Neural cell (in vitro differentiated cells): ENCODE results near the gene CD47. TPM values are rescaled to one million over a fixed set of nuclear protein-coding genes. Genes with fewer than 3 reads are reported as not detected.

Experiments
- H2AFZ ChIP-seq: fragments of 200-600, 300-800 bp; sonication (generic), shearing (Covaris generic); 2 replicates; pipeline ENCODE4 v1.6.0; 2014; ENCODE audit warnings: low read depth, mild to moderate bottlenecking, antibody characterized with exemption, low read length, moderate library complexity
- H3F3A ChIP-seq: fragments of 200-600 bp; shearing (Covaris generic); 2 replicates; pipeline ENCODE4 v1.6.1; 2016; ENCODE audit warnings: mild to moderate bottlenecking, moderate library complexity, mixed read lengths, antibody characterized with exemption, low read length; ENCODE audit not compliant: insufficient read depth, poor library complexity, severe bottlenecking
- H3K27ac ChIP-seq: fragments of 200-600, 300-800 bp; sonication (generic), shearing (Covaris generic); 2 replicates; pipeline ENCODE4 v1.5.1; 2014; ENCODE audit warnings: mild to moderate bottlenecking, low read length, moderate library complexity
- H3K27me3 ChIP-seq: fragments of 300-800, 200-600 bp; sonication (generic), shearing (Covaris generic); 2 replicates; pipeline ENCODE4 v1.6.0; 2014; ENCODE audit warnings: mild to moderate bottlenecking, low read depth, low read length, moderate library complexity; ENCODE audit not compliant: insufficient read depth
- H3K36me3 ChIP-seq: fragments of 300-800, 200-600 bp; sonication (generic), shearing (Covaris generic); 2 replicates; pipeline ENCODE4 v1.5.1; 2014; ENCODE audit warnings: mild to moderate bottlenecking, antibody characterized with exemption, low read length, moderate library complexity; ENCODE audit not compliant: insufficient read depth
- H3K4me2 ChIP-seq: fragments of 300-800, 200-600 bp; sonication (generic), shearing (Covaris generic); 2 replicates; pipeline ENCODE4 v1.6.0; 2014; ENCODE audit warnings: mild to moderate bottlenecking, low read length
- H3K4me3 ChIP-seq: fragments of 300-800, 200-600 bp; sonication (generic), shearing (Covaris generic); 2 replicates; pipeline ENCODE4 v1.5.1; 2014; ENCODE audit warnings: mild to moderate bottlenecking, low read length, moderate library complexity
- H3K79me2 ChIP-seq: fragments of 200-600 bp; shearing (Covaris generic); replicated peaks from 2 replicates; pipeline ENCODE4 v1.6.0; 2014; ENCODE audit warnings: mild to moderate bottlenecking, low read length, moderate library complexity; ENCODE audit not compliant: insufficient read depth
- H3K9ac ChIP-seq: fragments of 300-800, 200-600 bp; sonication (generic), shearing (Covaris generic); 2 replicates; pipeline ENCODE4 v1.6.1; 2016; ENCODE audit warnings: mild to moderate bottlenecking, low read length, mixed read lengths
- H3K9me2 ChIP-seq: fragments of 200-600 bp; shearing (Covaris generic); 2 replicates; pipeline ENCODE4 v1.6.1; 2016; ENCODE audit warnings: mild to moderate bottlenecking, low read length, mixed read lengths; ENCODE audit not compliant: insufficient read depth
- H3K9me3 ChIP-seq: fragments of 200-600, 300-800 bp; sonication (generic), shearing (Covaris generic); 2 replicates; pipeline ENCODE4 v1.6.1; 2016; ENCODE audit warnings: mild to moderate bottlenecking, mixed run types, low read length, moderate library complexity, mixed read lengths
- H4K20me1 ChIP-seq: fragments of 200-600 bp; shearing (Covaris generic); 2 replicates; pipeline ENCODE4 v1.6.1; 2016; ENCODE audit warnings: mild to moderate bottlenecking, mixed run types; ENCODE audit not compliant: insufficient read depth
- CTCF ChIP-seq: fragments of 450-650 bp; IDR thresholded peaks from 2 replicates; pipeline ENCODE4 v1.5.1; 2014; ENCODE audit warnings: antibody characterized with exemption, mild to moderate bottlenecking, moderate library complexity; ENCODE audit not compliant: poor library complexity, severe bottlenecking
- EP300 ChIP-seq: fragments of 450-650 bp; conservative IDR thresholded peaks from 2 replicates; pipeline ENCODE4 v1.6.1; 2014; ENCODE audit warnings: antibody characterized with exemption, mild to moderate bottlenecking, moderate library complexity; ENCODE audit not compliant: poor library complexity, severe bottlenecking
- EZH2 ChIP-seq: fragments of 200-600, 300-800 bp; shearing (Covaris generic), sonication (generic); IDR thresholded peaks from 2 replicates; pipeline ENCODE4 v1.6.1; 2014; ENCODE audit warnings: antibody characterized with exemption, low read length, borderline replicate concordance, mild to moderate bottlenecking; ENCODE audit not compliant: insufficient read depth, poor library complexity, severe bottlenecking
- MXI1 ChIP-seq: fragments of 450-650 bp; conservative IDR thresholded peaks from 2 replicates; pipeline ENCODE4 v1.6.1; 2014; ENCODE audit warnings: antibody characterized with exemption, mild to moderate bottlenecking; ENCODE audit not compliant: poor library complexity, severe bottlenecking
- POLR2AphosphoS5 ChIP-seq: IDR thresholded peaks from 2 replicates; pipeline ENCODE4 v1.6.1; 2012
- RAD21 ChIP-seq: fragments of 450-650 bp; conservative IDR thresholded peaks from 2 replicates; pipeline ENCODE4 v1.6.1; 2014; ENCODE audit warnings: antibody characterized with exemption, mild to moderate bottlenecking, moderate library complexity
- REST ChIP-seq: IDR thresholded peaks from 2 replicates; pipeline ENCODE4 v1.6.1; 2012; ENCODE audit warnings: borderline replicate concordance
- SMC3 ChIP-seq: fragments of 450-650 bp; conservative IDR thresholded peaks from 2 replicates; pipeline ENCODE4 v1.6.1; 2014; ENCODE audit warnings: antibody characterized with exemption, mild to moderate bottlenecking, moderate library complexity; ENCODE audit not compliant: poor library complexity
- TAF1 ChIP-seq: IDR thresholded peaks from 2 replicates; pipeline ENCODE4 v1.6.1; 2012; ENCODE audit warnings: low read depth
- polyA plus RNA-seq: library from polyadenylated mRNA; depleted of rRNA; stranded (reverse); fragments of >200 nt; gene quantifications from 2 replicates; pipeline ENCODE4 v1.2.3, GENCODE V29; 2014

Gene CD47
- polyA plus RNA-seq, 1 donor from 2014 or later = 128 TPM

GRCh38 chr3:108106449-108106848 lies 15.6 kb upstream of the CD47 start:
- Histone ChIP-seq H3K27ac (no peak overlapping the region), H3K27me3 (no peaks in the 10 kb centered on the region), H3K79me2 (no peaks in the 10 kb centered on the region), H3K36me3 (no peaks in the 10 kb centered on the region), H3K9ac (no peak overlapping the region), H2AFZ (no peak overlapping the region), H3K4me2 (no peak overlapping the region), H3K4me3 (no peak overlapping the region), H3K9me2 (no peaks in the 10 kb centered on the region), H4K20me1 (no peaks in the 10 kb centered on the region), H3F3A (no peaks in the 10 kb centered on the region), H3K9me3 (no peaks in the 10 kb centered on the region)
- TF ChIP-seq MXI1 (no peak), REST (no peak), CTCF (no peak), EP300 (no peak), RAD21 (no peak), POLR2AphosphoS5 (no peak), SMC3 (no peak), EZH2 (no peak), TAF1 (no peak)

GRCh38 chr3:108106031-108106430 lies 15.2 kb upstream of the CD47 start:
- H3K9ac ChIP-seq = no peak overlapping the region
- no peaks in the 10 kb centered on the region for H3K36me3 ChIP-seq
- H3K4me3 ChIP-seq = no peak overlapping the region
- no peaks in the 10 kb centered on the region for H3K79me2 ChIP-seq
- no peaks in the 10 kb centered on the region for H4K20me1 ChIP-seq
- no peaks in the 10 kb centered on the region for H3F3A ChIP-seq
- no peaks in the 10 kb centered on the region for H3K9me2 ChIP-seq
- no peak overlapping the region for H3K27ac ChIP-seq
- H3K9me3 ChIP-seq = no peaks in the 10 kb centered on the region
- no peaks in the 10 kb centered on the region for H3K27me3 ChIP-seq
- H3K4me2 ChIP-seq = no peak overlapping the region
- no peak for TF ChIP-seq CTCF
- TF ChIP-seq MXI1 = no peak
- TF ChIP-seq RAD21 = no peak
- no peak for TF ChIP-seq EZH2
- TF ChIP-seq TAF1 = no peak
- no peak for TF ChIP-seq SMC3
- TF ChIP-seq REST = no peak
- TF ChIP-seq POLR2AphosphoS5 = no peak
- TF ChIP-seq EP300 = no peak
- H2AFZ ChIP-seq = no peak overlapping the region
